Astrocyte of the cerebellum (primary cell): ENCODE measurements around the gene SIRPB1.
"Not testable (repeated sequence)": the region's sequence is repeated elsewhere in the genome, so short reads cannot be mapped to it uniquely, and the experiment has no call there.

ENCODE experiments used
- DNase-seq: peaks from one replicate; pipeline ENCODE4 v3.0.0-alpha.2; 2011; ENCODE audit warnings: low read depth
- H3K4me3 ChIP-seq: 2 replicates; pipeline ENCODE4 v1.5.1; 2011; ENCODE audit warnings: mild to moderate bottlenecking, low read depth, low read length, moderate library complexity
- in situ Hi-C: cut with HindIII; loops from 2 replicates; pipeline ENCODE4 v1.10.0; 2017; ENCODE audit warnings: low sequenced_read_pairs
- TF ChIP-seq, protein P1 (sequence below): IDR thresholded peaks from 2 replicates; pipeline ENCODE4 v1.5.1; 2012; ENCODE audit warnings: low read length, low read depth, moderate library complexity, mild to moderate bottlenecking; ENCODE audit errors: missing control alignments

SIRPB1 gene

DNA sequence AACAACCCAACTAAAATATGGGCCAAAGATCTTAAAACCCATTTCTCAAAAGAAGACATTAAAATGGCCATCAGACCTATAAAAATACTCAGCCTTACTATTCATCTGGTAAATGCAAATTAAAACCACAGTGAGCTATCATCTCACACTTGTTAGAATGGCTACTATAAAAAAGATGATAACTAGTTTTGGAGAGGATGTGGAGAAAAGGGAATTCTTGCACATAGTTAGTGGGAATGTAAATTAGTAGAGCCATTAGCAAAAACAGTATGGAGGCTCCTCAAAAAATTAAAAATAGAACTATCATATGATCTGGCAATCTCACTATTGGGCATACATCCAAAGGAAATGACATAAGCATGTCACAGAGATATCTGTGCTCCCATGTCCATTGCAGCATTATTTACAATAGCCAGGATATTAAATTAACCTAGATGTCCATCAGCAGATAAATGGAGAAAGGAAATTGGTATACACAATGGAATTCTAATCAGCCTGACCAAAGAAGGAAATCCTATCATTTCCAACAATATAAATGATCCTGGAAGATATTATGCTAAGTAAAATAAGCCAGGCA lies 2.9 kb downstream of the SIRPB1 start:
- DNase-seq, result no peak
- in situ Hi-C loops, result no loop called here
- no peak overlapping the region for H3K4me3 ChIP-seq
- TF ChIP-seq, protein P1, sequence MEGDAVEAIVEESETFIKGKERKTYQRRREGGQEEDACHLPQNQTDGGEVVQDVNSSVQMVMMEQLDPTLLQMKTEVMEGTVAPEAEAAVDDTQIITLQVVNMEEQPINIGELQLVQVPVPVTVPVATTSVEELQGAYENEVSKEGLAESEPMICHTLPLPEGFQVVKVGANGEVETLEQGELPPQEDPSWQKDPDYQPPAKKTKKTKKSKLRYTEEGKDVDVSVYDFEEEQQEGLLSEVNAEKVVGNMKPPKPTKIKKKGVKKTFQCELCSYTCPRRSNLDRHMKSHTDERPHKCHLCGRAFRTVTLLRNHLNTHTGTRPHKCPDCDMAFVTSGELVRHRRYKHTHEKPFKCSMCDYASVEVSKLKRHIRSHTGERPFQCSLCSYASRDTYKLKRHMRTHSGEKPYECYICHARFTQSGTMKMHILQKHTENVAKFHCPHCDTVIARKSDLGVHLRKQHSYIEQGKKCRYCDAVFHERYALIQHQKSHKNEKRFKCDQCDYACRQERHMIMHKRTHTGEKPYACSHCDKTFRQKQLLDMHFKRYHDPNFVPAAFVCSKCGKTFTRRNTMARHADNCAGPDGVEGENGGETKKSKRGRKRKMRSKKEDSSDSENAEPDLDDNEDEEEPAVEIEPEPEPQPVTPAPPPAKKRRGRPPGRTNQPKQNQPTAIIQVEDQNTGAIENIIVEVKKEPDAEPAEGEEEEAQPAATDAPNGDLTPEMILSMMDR, result no peak

DNA sequence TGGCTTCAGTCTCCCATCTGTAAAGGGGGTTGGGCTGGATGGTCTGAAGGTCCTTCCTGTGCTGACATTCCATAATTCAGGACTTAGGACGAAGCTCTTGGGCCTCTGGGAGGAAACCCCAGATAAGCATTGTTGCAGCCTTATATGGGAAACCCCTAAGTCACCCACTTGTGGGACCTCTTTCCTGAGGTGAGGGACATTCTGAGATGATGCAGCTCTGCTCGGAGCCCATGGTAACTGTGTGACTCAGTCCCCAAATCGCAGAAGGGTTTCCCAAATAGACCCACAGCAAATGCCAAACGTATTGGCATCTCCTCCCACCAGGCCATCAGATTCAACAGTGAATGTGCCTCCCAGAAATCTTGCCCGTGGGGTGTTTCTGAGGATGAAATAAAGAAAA lies 9.4 kb downstream of the SIRPB1 start:
- H3K4me3 ChIP-seq, DNase-seq, in situ Hi-C loops: not testable (repeated sequence)

DNA sequence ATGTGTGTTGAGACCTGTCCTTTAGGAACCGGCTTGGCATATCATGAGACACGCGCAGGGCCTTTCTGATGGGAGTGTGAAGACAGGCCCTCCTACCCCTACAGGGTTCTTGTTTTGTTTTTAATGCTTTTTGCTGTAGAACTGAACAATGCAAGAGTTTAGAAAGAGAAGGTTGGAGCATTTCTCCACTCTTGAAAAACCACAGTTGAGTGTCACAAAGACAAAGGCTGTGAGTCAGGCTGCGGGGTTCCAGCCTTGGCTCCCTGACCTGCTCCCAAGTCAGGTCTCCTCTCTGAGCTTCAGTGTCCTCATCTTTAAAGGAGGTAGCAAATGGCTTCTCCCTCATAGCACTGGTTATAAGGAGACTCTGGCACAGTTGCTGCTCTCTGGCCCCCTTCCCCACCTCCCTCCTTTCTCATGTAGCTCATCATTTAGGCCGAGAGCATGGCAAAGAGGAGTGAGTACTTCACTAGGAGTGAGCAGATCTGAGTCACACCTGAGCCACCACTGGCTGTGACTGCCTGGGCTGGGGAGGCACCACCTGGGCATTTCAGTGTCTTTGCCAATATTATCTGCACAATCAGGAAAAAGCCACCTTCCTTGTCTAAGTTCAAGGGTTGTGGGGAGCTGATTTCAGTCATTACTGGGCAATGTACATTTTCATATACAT lies 11.0 kb downstream of the SIRPB1 start:
- in situ Hi-C loops, H3K4me3 ChIP-seq, DNase-seq: not testable (repeated sequence)

DNA sequence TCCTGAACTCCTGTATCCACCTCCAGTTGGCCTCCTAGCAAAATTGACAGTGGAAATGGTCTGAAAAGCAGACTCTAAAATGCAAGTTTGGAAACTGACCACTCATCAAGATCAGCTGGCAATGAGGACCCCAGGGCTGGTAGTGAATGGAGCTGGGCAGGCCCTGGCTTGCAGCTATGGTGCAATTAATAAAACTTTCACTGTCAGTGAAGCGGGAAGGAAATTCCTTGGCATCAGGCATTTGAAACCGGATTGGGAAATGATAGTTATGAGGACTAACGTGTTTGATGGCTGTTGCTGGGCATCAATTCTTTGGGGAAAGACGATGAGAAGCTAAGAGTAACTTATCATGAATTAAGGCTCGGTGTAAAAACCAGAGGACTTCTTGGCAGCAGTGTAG lies 19.1 kb downstream of the SIRPB1 start:
- H3K4me3 ChIP-seq, result no peak overlapping the region
- TF ChIP-seq, protein P1, result no peak
- no peak for DNase-seq
- in situ Hi-C loops, result no loop called here

DNA sequence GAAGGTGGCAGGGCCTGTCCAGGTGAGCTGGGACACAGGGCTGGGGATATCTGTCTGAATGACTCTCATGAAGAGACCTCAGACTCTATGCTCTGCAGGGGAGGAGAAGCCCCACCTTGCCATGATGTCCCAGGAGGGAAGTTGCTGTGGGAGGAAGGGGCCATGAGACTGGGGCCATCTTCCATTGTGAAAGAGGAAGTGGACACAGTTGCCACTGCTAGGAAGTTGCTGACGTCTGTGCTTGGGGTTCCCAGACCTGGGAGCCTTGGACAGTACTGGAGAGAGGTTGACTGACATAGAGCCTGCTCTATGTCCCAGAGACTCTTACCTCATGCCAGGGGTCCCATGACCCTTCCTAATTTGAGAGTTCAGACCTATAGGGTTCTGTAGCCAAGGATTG lies 24.5 kb downstream of the SIRPB1 start:
- in situ Hi-C loops, result no loop called here
- no peak overlapping the region for H3K4me3 ChIP-seq
- TF ChIP-seq, protein P1, result no peak
- DNase-seq, result no peak

DNA sequence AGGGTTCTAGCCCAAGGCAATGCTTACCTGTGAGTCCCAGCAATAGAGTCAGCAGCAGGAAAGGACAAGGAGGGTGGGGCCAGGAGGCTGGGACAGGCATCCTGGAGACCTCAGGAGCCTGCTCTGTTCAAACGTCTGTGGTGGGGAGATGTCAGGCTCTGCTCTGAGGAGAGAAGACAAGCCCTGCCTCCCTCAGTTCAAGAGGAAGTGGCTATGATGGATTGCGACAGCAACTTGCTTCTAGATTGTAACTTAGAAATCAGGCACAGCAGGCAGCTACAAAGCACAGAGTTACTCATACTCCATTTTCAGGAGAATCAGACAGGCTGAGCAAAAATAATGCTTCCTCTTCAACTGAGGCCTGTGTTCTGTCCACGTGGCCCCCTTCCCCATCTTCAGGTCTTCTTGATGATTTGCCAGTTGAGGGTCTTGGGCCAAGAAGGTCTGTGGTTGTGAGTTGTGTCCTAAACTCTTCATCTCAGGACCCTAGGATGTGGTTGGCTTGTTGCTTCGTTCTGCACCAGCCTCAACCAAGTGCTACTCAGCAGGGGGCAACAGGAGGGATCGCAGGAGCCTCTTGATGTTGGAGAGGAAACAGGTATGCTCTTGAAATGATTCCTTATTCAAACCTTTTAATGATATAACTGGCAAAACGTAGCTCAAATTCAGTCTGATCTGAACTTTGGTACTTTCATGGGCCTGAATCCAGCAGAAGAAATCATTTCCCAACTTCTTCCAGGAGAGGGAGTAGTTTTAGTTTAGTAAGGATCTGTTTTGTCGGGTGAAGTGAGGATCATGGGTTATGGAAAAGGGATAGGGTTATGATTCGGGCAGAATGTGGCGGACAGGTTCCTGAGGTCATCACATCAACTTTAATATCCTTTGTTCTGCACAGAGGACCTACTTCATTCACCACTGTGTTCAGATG lies 31.0 kb downstream of the SIRPB1 start:
- in situ Hi-C loops, result no loop called here
- TF ChIP-seq, protein P1, result no peak
- no peak overlapping the region for H3K4me3 ChIP-seq
- DNase-seq, result no peak

DNA sequence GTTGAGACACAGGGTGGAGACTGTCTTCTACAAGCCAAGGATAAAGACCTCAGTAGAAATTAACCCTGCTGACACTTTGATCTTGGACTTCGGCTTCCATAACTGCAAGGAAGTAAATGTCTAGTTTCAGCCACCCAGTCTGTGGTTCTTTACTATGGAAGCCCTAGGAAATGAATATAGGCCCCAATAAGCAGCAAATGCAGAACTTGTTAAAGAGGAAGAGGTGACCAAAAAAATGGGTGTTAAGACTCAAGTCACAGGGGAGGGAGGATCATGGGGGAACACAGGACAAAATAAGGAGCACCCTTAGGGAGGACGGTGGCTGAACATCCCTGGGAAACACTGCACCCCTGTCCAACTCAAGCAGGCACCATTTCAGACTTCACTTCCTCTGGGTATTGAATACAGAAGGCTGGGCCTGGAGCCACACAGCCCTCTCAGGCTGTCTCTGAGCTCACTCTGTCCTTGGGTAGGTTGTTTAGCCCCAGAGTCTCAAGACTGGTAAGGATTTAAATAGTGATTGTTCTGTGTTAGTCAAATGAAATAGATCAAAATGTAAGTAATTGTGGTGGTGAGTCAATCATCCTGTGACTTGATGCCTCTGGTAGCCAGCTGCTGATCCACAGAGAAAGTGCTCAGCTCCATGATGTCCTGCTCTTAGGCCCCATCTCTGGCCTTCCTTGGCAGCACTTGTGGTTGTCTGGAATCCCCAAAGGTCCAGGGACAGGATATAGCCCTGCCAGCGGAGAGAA lies 31.9 kb downstream of the SIRPB1 start:
- TF ChIP-seq, protein P1, result no peak
- no peak overlapping the region for H3K4me3 ChIP-seq
- in situ Hi-C loops, result no loop called here
- DNase-seq, result no peak
